ENCODE results near the gene UBP1. TPM values are rescaled to one million over a fixed set of nuclear protein-coding genes. Genes with fewer than 3 reads are reported as not detected.

UBP1 gene, protein sequence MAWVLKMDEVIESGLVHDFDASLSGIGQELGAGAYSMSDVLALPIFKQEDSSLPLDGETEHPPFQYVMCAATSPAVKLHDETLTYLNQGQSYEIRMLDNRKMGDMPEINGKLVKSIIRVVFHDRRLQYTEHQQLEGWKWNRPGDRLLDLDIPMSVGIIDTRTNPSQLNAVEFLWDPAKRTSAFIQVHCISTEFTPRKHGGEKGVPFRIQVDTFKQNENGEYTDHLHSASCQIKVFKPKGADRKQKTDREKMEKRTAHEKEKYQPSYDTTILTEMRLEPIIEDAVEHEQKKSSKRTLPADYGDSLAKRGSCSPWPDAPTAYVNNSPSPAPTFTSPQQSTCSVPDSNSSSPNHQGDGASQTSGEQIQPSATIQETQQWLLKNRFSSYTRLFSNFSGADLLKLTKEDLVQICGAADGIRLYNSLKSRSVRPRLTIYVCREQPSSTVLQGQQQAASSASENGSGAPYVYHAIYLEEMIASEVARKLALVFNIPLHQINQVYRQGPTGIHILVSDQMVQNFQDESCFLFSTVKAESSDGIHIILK
- total RNA-seq, result 25.8 and 33.6 TPM in 2 replicates

DNA sequence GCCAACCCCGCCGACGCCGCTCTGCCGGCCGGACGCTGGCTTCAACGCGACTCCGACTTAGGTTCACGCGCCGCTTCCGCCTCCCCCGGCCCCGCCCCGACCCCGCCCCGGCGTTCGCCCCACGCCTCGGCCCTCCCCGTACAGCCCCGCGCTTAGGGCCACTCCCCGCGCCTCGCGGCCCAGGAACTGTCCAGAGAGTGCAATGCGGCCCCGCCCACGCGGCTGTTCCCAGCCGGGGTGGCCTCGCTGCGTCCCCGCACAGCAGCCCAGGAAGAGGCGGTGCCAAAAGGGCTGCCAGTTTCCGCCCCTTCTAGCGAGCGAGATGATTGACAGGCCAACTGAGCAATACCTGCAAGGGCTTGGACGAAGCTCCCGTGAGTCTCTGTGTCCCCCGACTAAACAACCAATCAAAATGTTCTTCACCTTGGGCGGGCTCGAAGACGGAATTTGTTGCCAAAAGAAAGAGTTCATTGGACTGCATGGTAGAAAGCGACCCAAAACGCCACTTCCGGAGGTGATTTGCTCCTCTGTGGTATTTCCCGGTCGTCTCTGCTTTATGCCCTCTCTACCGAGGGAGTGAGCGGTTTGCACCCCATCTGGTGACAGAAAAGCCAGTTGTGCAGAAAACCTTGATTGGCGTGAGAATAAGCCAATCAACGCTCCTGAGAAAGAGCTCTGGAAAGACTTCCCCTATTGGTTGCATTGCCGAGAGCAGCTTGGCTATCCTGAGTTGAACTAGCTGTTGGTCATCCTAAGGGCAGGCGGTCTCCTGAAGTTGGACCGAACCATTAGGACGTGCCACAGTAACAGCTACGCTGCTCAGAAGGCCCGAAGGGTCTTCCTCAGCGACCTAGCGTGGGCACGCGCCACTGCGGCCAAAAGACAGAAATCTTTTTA, at the start of gene UBP1:
UBP1 (minus strand) TSS at position 78 of the 897 bp plus-strand sequence. CDS start 557 bp downstream, outside the sequence.

Other genes with a start within 250 kb of the UBP1 start
- 3.9 and 5.7 TPM in 2 replicates for gene SUSD5, start 221.6 kb downstream of the UBP1 start, total RNA-seq
- 14.8 and 16.5 TPM in 2 replicates for gene FBXL2, start 163.0 kb downstream of the UBP1 start, total RNA-seq